Transverse colon (tissue), 4 donors: Measurements from ENCODE around the gene HBZ. TPM values are rescaled to one million over a fixed set of nuclear protein-coding genes. Genes with fewer than 3 reads are reported as not detected.
"Not testable (repeated sequence)": the region's sequence is repeated elsewhere in the genome, so short reads cannot be mapped to it uniquely, and the experiment has no call there.

Source experiments
- DNase-seq: peaks from one replicate; pipeline ENCODE4 v3.0.0-alpha.2; 2019
- H3K27ac ChIP-seq, 4 donors: fragments of 200-600 bp; sonication (generic); 2 replicates each; pipeline ENCODE4 v1.5.1; 2016 to 2018; ENCODE audit warnings: inconsistent platforms in 4 of 4
- H3K27me3 ChIP-seq: fragments of 200-600 bp; sonication (generic); 2 replicates; pipeline ENCODE4 v1.5.1; 2017; ENCODE audit warnings: inconsistent platforms
- H3K36me3 ChIP-seq, 4 donors: fragments of 200-600 bp; sonication (generic); 2 replicates each; pipeline ENCODE4 v1.5.1; 2017 to 2019; ENCODE audit warnings: inconsistent platforms in 4 of 4
- H3K4me1 ChIP-seq, 4 donors: fragments of 200-600 bp; sonication (generic); 2 replicates each; pipeline ENCODE4 v1.5.1; 2017 to 2020; ENCODE audit warnings: inconsistent platforms in 4 of 4
- H3K4me3 ChIP-seq, 4 donors: fragments of 200-600 bp; sonication (generic); 1 replicate in 1 of 4; 2 replicates in 3 of 4; pipeline versions ENCODE4 v1.5.1 to v1.6.1; 2017 to 2019; ENCODE audit warnings: inconsistent platforms in 4 of 4
- H3K9me3 ChIP-seq, 2 donors: fragments of 200-600 bp; sonication (generic); 2 replicates each; pipeline ENCODE4 v1.5.1; 2017 to 2019; ENCODE audit warnings: inconsistent platforms in 2 of 2
- CTCF ChIP-seq, 5 experiments: fragments of 200-600 bp in 3 of 5; fragments of 450-650 bp in 2 of 5; sonication (generic) in 3 of 5; IDR thresholded peaks; 1 replicate in 2 of 5; 2 replicates in 3 of 5; pipeline ENCODE4 v1.5.1; 2016 to 2017; ENCODE audit warnings: antibody characterized with exemption in 5 of 5, inconsistent platforms in 3 of 5, mild to moderate bottlenecking in 2 of 5, moderate library complexity in 1 of 5
- EP300 ChIP-seq: sonication (generic); formaldehyde crosslinking; IDR thresholded peaks from one replicate; pipeline ENCODE4 v1.6.1; 2017; ENCODE audit warnings: antibody characterized with exemption, low read depth
- POLR2A ChIP-seq: fragments of 450-650 bp; IDR thresholded peaks from one replicate; pipeline ENCODE4 v1.6.1; 2016; ENCODE audit warnings: antibody characterized with exemption, mild to moderate bottlenecking, moderate library complexity
- POLR2AphosphoS5 ChIP-seq, 3 donors: sonication (generic); formaldehyde crosslinking; IDR thresholded peaks; one replicate each; pipeline ENCODE4 v1.6.1; 2016; ENCODE audit warnings: antibody characterized with exemption in 3 of 3
- WGBS, 2 donors: methylation state at CpG; one replicate each; pipeline ENCODE4 v1.1.5; 2018; ENCODE audit warnings: low coverage in 1 of 2; 5-methylcytosine and 5-hydroxymethylcytosine counted together
- in situ Hi-C, 4 donors: fragments of 200-750 bp; cut with MboI; loops; one replicate each; pipeline versions ENCODE4 v1.15.0 to v1.15.1; 2017; ENCODE audit warnings: low sequenced_read_pairs in 3 of 4, low pct_ligation_motif_present in 1 of 4, low pct_unique_long_range_greater_than_20kb in 1 of 4
- intact Hi-C: fragments of 100-400 bp; cut with DNase I; formaldehyde crosslinking; loops from one replicate; pipeline ENCODE4 v1.15.1; 2023; ENCODE audit warnings: low total_unique reads
- total RNA-seq, 4 donors: library from RNA; depleted of rRNA; stranded (reverse); fragments of >200 nt; gene quantifications; one replicate each; pipeline ENCODE4 v1.1.0, GENCODE V29; 2016

Gene HBZ
- total RNA-seq, 4 donors from 2014 or later: not detected

DNA sequence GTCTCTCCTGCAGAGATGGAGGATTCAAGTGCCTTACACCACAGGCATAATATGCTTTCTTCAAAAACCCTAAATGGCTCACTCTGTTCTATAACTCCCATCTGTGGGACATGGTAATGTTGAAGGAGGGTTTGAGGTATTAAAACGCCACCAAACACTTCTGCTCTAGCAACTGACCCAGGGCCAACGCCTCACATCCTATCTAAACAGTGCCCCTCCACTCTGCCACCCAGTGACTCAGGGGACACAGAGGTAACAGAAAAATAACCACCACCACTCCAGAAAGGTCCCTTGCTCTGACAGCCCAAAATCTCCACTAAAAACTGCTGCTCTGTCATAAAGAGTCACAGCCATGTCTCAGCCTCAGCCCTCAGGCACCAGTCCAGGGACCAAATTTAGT lies 31.7 kb upstream of the HBZ start:
- no peak for TF ChIP-seq CTCF (IDR thresholded peaks at IDR 0.05)
- no peak for TF ChIP-seq POLR2AphosphoS5 (IDR thresholded peaks at IDR 0.05)
- no peak for TF ChIP-seq POLR2A
- TF ChIP-seq EP300: no peak
- H3K9me3 ChIP-seq: no peaks in the 10 kb centered on the region
- H3K27ac ChIP-seq: no peak overlapping the region
- H3K36me3 ChIP-seq: no peaks in the 10 kb centered on the region
- in situ Hi-C loops: no loop called here
- no peak overlapping the region for H3K4me3 ChIP-seq
- intact Hi-C loops: no loop called here
- 92 to 100% methylated on average over 2 of the region's 2 CpGs for WGBS, 2 donors
- peaks cover 0 to 8% (median 4%) of the 10 kb centered on the region in 4 donors for H3K4me1 ChIP-seq
- DNase-seq: no peak
- H3K27me3 ChIP-seq: no peaks in the 10 kb centered on the region

DNA sequence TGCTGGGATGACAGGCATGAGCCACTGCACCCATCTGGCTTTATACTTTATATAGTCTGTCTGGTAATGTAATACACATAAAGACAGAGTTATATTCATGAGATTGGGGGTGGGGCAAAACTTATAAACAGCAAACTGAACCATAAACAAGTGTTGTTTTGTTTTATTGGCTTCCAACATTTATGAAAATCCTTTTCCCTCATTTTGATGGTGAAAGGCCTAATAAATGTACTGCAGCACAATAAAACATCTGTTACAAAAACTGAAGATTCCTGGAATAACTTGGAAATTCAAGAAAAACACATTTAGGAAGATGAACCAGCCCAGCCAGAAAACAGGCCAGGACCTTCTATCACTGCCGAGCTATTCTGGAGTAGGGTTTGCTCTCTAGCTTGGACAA lies 30.1 kb upstream of the HBZ start:
- no peaks in the 10 kb centered on the region for H3K9me3 ChIP-seq
- no peak overlapping the region for H3K27ac ChIP-seq
- DNase-seq: no peak
- no peak overlapping the region for H3K4me3 ChIP-seq
- no peak for TF ChIP-seq POLR2AphosphoS5 (IDR thresholded peaks at IDR 0.05)
- TF ChIP-seq POLR2A: no peak
- intact Hi-C loops (no loop called here), in situ Hi-C loops (no loop called here)
- H3K4me1 ChIP-seq: peaks cover 0 to 8% (median 4%) of the 10 kb centered on the region in 4 donors
- no peaks in the 10 kb centered on the region for H3K27me3 ChIP-seq
- WGBS, 2 donors: 100% methylated on average over 1 of the region's 1 CpG
- H3K36me3 ChIP-seq: no peaks in the 10 kb centered on the region

DNA sequence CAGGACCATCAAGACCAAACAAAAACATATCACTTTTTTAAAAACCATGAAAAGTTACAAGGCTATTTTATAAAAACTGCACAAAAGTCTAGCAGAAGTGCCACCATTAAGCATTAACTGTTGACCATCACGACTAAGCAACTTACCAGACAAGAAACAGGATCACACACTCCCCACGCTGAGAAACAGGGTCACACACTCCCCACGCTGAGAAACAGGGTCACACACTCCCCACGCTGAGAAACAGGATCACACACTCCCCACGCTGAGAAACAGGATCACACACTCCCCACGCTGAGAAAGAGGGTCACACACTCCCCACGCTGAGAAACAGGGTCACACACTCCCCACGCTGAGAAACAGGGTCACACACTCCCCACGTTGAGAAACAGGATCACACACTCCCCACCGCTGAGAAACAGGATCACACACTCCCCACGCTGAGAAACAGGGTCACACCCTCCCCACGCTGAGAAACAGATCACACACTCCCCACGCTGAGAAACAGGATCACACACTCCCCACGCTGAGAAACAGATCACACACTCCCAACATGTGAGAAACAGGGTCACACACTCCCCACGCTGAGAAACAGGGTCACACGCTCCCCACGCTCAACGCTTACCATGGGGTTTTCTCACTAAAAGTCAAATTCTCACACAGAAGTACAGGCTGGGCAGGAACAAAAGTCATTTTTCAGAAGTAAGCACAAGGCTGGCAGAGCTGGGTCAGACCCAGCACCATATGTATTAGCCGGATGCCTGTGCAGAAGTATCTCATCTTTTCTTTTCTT lies 28.7 kb upstream of the HBZ start:
- DNase-seq, H3K9me3 ChIP-seq, H3K4me1 ChIP-seq, intact Hi-C loops, H3K27ac ChIP-seq, H3K27me3 ChIP-seq, H3K36me3 ChIP-seq, in situ Hi-C loops, H3K4me3 ChIP-seq: not testable (repeated sequence)
- WGBS, 2 donors: 77 to 87% methylated on average over 7 to 19 of the region's 19 CpGs

- Histone ChIP-seq H3K4me1 (no peaks in the 10 kb centered on the region), H3K4me3 (no peak overlapping the region), H3K27ac (no peak overlapping the region), H3K9me3 (no peaks in the 10 kb centered on the region), H3K27me3 (no peaks in the 10 kb centered on the region), H3K36me3 (no peaks in the 10 kb centered on the region)
- no peak for TF ChIP-seq POLR2A
- TF ChIP-seq POLR2AphosphoS5 (IDR thresholded peaks at IDR 0.05): no peak
- no peak for TF ChIP-seq CTCF (IDR thresholded peaks at IDR 0.05)
- TF ChIP-seq EP300: no peak
- intact Hi-C loops: no loop called here
- in situ Hi-C loops: no loop called here
- no peak for DNase-seq
- 80 to 89% methylated on average over 2 to 3 of the region's 3 CpGs for WGBS, 2 donors
Observed at GRCh38 chr16:125011-125410, 27.4 kb upstream of the HBZ start.

- no peak overlapping the region for H3K27ac ChIP-seq
- TF ChIP-seq POLR2AphosphoS5 (IDR thresholded peaks at IDR 0.05): no peak
- no peak for TF ChIP-seq POLR2A
- TF ChIP-seq EP300: no peak
- no peak for TF ChIP-seq CTCF (IDR thresholded peaks at IDR 0.05)
- WGBS, 2 donors: 97% methylated on average over 2 of the region's 2 CpGs; no CpG with 5 or more reads in 1 of the 2 donors
- H3K4me1 ChIP-seq: no peaks in the 10 kb centered on the region
- intact Hi-C loops: no loop called here
- H3K36me3 ChIP-seq: no peaks in the 10 kb centered on the region
- H3K4me3 ChIP-seq: no peak overlapping the region
- H3K9me3 ChIP-seq: no peaks in the 10 kb centered on the region
- H3K27me3 ChIP-seq: no peaks in the 10 kb centered on the region
- in situ Hi-C loops: no loop called here
- no peak for DNase-seq
Observed at GRCh38 chr16:129075-129474, 23.4 kb upstream of the HBZ start.
